MM.1S (cell line): ENCODE data around the gene SDHB.

ENCODE experiments used
- EZH2 ChIP-seq: fragments of 300-600 bp; sonication (generic); optimal IDR thresholded peaks from 2 replicates; pipeline ENCODE3; 2017; ENCODE audit warnings: low read depth, mild to moderate bottlenecking, antibody characterized with exemption, low read length, mixed read lengths
- EZH2phosphoT487 ChIP-seq: fragments of 300-600 bp; sonication (generic); IDR thresholded peaks from 2 replicates; pipeline ENCODE4 v1.6.1; 2018; ENCODE audit warnings: antibody characterized with exemption, low read length
- TF ChIP-seq, protein P1 (sequence below): fragments of 300-600 bp; sonication (generic); IDR thresholded peaks from 2 replicates; pipeline ENCODE4 v1.5.1; 2016; ENCODE audit warnings: antibody characterized with exemption, low read length, mixed read lengths

DNA sequence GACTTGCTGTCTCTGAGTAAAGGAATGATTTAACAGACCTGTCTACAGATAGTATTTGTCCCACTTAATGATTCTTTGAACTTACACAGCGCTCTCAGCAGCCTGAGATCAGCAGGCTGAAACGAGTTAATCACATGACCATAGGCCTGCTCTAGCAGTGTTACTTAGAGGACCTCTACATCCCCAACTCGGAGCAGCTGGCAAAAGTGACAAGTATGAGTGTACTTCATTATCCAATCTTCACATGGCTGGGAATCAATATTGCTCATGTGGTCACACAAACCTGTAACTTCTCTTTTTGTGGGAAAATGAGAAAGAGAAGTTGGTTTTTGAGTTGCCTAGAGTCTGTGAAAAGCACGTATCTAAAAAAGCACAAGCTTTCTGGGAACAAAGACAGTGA lies 30.7 kb downstream of the SDHB start:
- TF ChIP-seq, protein P1, sequence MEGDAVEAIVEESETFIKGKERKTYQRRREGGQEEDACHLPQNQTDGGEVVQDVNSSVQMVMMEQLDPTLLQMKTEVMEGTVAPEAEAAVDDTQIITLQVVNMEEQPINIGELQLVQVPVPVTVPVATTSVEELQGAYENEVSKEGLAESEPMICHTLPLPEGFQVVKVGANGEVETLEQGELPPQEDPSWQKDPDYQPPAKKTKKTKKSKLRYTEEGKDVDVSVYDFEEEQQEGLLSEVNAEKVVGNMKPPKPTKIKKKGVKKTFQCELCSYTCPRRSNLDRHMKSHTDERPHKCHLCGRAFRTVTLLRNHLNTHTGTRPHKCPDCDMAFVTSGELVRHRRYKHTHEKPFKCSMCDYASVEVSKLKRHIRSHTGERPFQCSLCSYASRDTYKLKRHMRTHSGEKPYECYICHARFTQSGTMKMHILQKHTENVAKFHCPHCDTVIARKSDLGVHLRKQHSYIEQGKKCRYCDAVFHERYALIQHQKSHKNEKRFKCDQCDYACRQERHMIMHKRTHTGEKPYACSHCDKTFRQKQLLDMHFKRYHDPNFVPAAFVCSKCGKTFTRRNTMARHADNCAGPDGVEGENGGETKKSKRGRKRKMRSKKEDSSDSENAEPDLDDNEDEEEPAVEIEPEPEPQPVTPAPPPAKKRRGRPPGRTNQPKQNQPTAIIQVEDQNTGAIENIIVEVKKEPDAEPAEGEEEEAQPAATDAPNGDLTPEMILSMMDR = no peak
- TF ChIP-seq EZH2 (no peak), EZH2phosphoT487 (no peak)
